SU-DHL-6 (cell line): ENCODE measurements around the gene WDR19.

ENCODE experiments used
- H2AFZ ChIP-seq: fragments of 200-600 bp; sonication (generic); 2 replicates; pipeline ENCODE4 v1.6.1; 2014; ENCODE audit warnings: low read depth, mild to moderate bottlenecking, moderate library complexity, mixed read lengths, antibody characterized with exemption, low read length; ENCODE audit not compliant: severe bottlenecking
- H3F3A ChIP-seq: fragments of 200-600 bp; shearing (Covaris generic); 2 replicates; pipeline ENCODE4 v1.6.0; 2016; ENCODE audit warnings: antibody characterized with exemption, mild to moderate bottlenecking; ENCODE audit not compliant: insufficient read depth
- H3K27ac ChIP-seq: fragments of 200-600 bp; sonication (generic); 2 replicates; pipeline ENCODE4 v1.5.1; 2016; ENCODE audit warnings: low read depth, mild to moderate bottlenecking, low read length, moderate library complexity, mixed read lengths
- H3K27me3 ChIP-seq: fragments of 200-600 bp; sonication (generic), shearing (Covaris generic); 2 replicates; pipeline ENCODE4 v1.6.0; 2014; ENCODE audit warnings: mild to moderate bottlenecking, low read length
- H3K36me3 ChIP-seq: fragments of 200-600 bp; sonication (generic); 2 replicates; pipeline ENCODE4 v1.6.1; 2014; ENCODE audit warnings: mild to moderate bottlenecking, low read length, mixed read lengths
- H3K4me2 ChIP-seq: fragments of 300-600, 200-600 bp; shearing (Covaris generic), sonication (generic); 2 replicates; pipeline ENCODE4 v1.6.0; 2014; ENCODE audit warnings: low read length, low read depth, mild to moderate bottlenecking; ENCODE audit not compliant: poor library complexity, severe bottlenecking
- H3K4me3 ChIP-seq: fragments of 200-600 bp; sonication (generic); 2 replicates; pipeline ENCODE4 v1.5.1; 2014; ENCODE audit warnings: antibody characterized with exemption, low read length, mild to moderate bottlenecking, mixed read lengths; ENCODE audit not compliant: insufficient read depth, poor library complexity, severe bottlenecking
- H3K79me2 ChIP-seq: fragments of 200-600 bp; sonication (generic); 2 replicates; pipeline ENCODE4 v1.6.1; 2014; ENCODE audit warnings: mild to moderate bottlenecking, low read length, moderate library complexity; ENCODE audit not compliant: insufficient read depth
- H3K9ac ChIP-seq: fragments of 200-600 bp; sonication (generic); 2 replicates; pipeline ENCODE4 v1.7.0; 2014; ENCODE audit warnings: mild to moderate bottlenecking, low read length
- H3K9me2 ChIP-seq: fragments of 200-600 bp; sonication (generic); replicated peaks from 2 replicates; pipeline ENCODE4 v1.6.1; 2014; ENCODE audit warnings: low read length; ENCODE audit not compliant: insufficient read depth
- H3K9me3 ChIP-seq: fragments of 200-600 bp; sonication (generic); 2 replicates; pipeline ENCODE4 v1.6.1; 2014; ENCODE audit warnings: low read length, mixed read lengths; ENCODE audit not compliant: insufficient read depth
- H4K20me1 ChIP-seq: fragments of 200-600 bp; sonication (generic); 2 replicates; pipeline ENCODE4 v1.6.1; 2014; ENCODE audit warnings: low read depth, mild to moderate bottlenecking, antibody characterized with exemption, low read length, moderate library complexity, mixed read lengths
- CTCF ChIP-seq: fragments of 200-600 bp; sonication (generic); IDR thresholded peaks from one replicate; pipeline ENCODE4 v1.5.1; 2017; ENCODE audit warnings: antibody characterized with exemption, mild to moderate bottlenecking, low read length, moderate library complexity; ENCODE audit not compliant: insufficient read depth, poor library complexity, severe bottlenecking
- EZH2phosphoT487 ChIP-seq: fragments of 200-600 bp; sonication (generic), shearing (Covaris generic); conservative IDR thresholded peaks from 2 replicates; pipeline ENCODE4 v1.6.1; 2018; ENCODE audit warnings: mild to moderate bottlenecking, antibody characterized with exemption, low read length, moderate library complexity, mixed read lengths

Gene WDR19

GRCh38 chr4:39279416-39279815 is 97.1 kb downstream of the WDR19 start:
- Histone ChIP-seq H3K79me2 (no peaks in the 10 kb centered on the region), H3K27ac (no peak overlapping the region), H4K20me1 (no peaks in the 10 kb centered on the region), H3K9ac (no peak overlapping the region), H2AFZ (no peak overlapping the region), H3K4me2 (no peak overlapping the region), H3K4me3 (no peak overlapping the region), H3K9me2 (no peaks in the 10 kb centered on the region), H3K36me3 (peaks cover 10% of the 10 kb centered on the region; the same call in 1 of the 2 replicates), H3K27me3 (no peaks in the 10 kb centered on the region), H3K9me3 (no peaks in the 10 kb centered on the region), H3F3A (peaks cover 14% of the 10 kb centered on the region)
- TF ChIP-seq CTCF = no peak
- TF ChIP-seq EZH2phosphoT487 = no peak

- Histone ChIP-seq H3F3A (peaks cover 14% of the 10 kb centered on the region), H3K27me3 (no peaks in the 10 kb centered on the region), H3K79me2 (no peaks in the 10 kb centered on the region), H3K4me3 (no peak overlapping the region), H3K4me2 (no peak overlapping the region), H3K9me2 (no peaks in the 10 kb centered on the region), H2AFZ (no peak overlapping the region), H3K9ac (no peak overlapping the region), H4K20me1 (no peaks in the 10 kb centered on the region), H3K9me3 (no peaks in the 10 kb centered on the region), H3K27ac (no peak overlapping the region), H3K36me3 (peaks cover 10% of the 10 kb centered on the region; the same call in 1 of the 2 replicates)
- TF ChIP-seq EZH2phosphoT487 (no peak), CTCF (no peak)
Observed at GRCh38 chr4:39280770-39281169, 98.4 kb downstream of the WDR19 start.

- peaks cover 14% of the 10 kb centered on the region for H3F3A ChIP-seq
- H3K9me3 ChIP-seq = no peaks in the 10 kb centered on the region
- H2AFZ ChIP-seq = no peak overlapping the region
- no peak overlapping the region for H3K4me2 ChIP-seq
- H4K20me1 ChIP-seq = no peaks in the 10 kb centered on the region
- no peaks in the 10 kb centered on the region for H3K9me2 ChIP-seq
- H3K27ac ChIP-seq = no peak overlapping the region
- no peaks in the 10 kb centered on the region for H3K79me2 ChIP-seq
- no peaks in the 10 kb centered on the region for H3K27me3 ChIP-seq
- no peak for TF ChIP-seq CTCF
- no peak for TF ChIP-seq EZH2phosphoT487
- peaks cover 25% of the 10 kb centered on the region; the same call in 1 of the 2 replicates for H3K36me3 ChIP-seq
- H3K4me3 ChIP-seq = no peak overlapping the region
- H3K9ac ChIP-seq = no peak overlapping the region
Observed at GRCh38 chr4:39285111-39285795, 102.9 kb downstream of the WDR19 start.
